ENCODE data around the gene GDF10. TPM values are rescaled to one million over a fixed set of nuclear protein-coding genes. Genes with fewer than 3 reads are reported as not detected.

The GDF10 gene
- total RNA-seq, 1 donor from 2014 or later, result not detected

DNA sequence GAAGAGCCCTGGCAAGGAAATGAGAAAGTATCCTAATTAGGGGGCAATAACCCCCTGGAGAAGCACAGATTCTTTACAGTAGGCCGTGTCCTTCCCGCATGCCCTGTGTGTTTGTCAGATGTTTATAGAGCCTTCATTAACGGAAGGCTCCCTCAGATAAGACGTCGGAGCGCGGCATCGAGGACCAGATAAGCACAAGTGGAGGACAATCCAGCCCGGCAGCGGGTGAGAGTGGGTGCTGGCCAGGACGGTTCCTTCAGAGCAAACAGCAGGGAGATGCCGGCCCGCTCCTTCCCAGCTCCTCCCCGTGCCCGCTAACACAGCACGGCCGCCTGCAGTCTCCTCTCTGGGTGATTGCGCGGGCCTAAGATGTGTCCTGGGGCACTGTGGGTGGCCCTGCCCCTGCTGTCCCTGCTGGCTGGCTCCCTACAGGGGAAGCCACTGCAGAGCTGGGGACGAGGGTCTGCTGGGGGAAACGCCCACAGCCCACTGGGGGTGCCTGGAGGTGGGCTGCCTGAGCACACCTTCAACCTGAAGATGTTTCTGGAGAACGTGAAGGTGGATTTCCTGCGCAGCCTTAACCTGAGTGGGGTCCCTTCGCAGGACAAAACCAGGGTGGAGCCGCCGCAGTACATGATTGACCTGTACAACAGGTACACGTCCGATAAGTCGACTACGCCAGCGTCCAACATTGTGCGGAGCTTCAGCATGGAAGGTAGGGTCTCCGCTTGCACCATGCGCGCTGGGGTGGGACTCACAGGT lies 22.5 kb downstream of the GDF10 start, which contains the start of gene GDF2:
Gene GDF2, plus strand, starts transcription at position 155 of the 762 bp plus-strand sequence. Its CDS starts 215 bp downstream, at position 370.
- TF ChIP-seq, protein P1, sequence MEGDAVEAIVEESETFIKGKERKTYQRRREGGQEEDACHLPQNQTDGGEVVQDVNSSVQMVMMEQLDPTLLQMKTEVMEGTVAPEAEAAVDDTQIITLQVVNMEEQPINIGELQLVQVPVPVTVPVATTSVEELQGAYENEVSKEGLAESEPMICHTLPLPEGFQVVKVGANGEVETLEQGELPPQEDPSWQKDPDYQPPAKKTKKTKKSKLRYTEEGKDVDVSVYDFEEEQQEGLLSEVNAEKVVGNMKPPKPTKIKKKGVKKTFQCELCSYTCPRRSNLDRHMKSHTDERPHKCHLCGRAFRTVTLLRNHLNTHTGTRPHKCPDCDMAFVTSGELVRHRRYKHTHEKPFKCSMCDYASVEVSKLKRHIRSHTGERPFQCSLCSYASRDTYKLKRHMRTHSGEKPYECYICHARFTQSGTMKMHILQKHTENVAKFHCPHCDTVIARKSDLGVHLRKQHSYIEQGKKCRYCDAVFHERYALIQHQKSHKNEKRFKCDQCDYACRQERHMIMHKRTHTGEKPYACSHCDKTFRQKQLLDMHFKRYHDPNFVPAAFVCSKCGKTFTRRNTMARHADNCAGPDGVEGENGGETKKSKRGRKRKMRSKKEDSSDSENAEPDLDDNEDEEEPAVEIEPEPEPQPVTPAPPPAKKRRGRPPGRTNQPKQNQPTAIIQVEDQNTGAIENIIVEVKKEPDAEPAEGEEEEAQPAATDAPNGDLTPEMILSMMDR (IDR thresholded peaks at IDR 0.05; ENCODE audit: insufficient read depth, low read length, severe bottlenecking), result no peak
- no peak for FAIRE-seq
- H3K4me3 ChIP-seq (ENCODE audit: low read depth, low read length), result no peak within 1 kb of the TSS
- H3K27me3 ChIP-seq (ENCODE audit: control insufficient read depth, insufficient read depth, low read length), result peaks cover 3% of the 10 kb centered on the region
- H3K36me3 ChIP-seq (ENCODE audit: control insufficient read depth, insufficient read depth, low read length), result no peaks in the 10 kb centered on the region
- no peak for DNase-seq (ENCODE audit: low read depth)

DNA sequence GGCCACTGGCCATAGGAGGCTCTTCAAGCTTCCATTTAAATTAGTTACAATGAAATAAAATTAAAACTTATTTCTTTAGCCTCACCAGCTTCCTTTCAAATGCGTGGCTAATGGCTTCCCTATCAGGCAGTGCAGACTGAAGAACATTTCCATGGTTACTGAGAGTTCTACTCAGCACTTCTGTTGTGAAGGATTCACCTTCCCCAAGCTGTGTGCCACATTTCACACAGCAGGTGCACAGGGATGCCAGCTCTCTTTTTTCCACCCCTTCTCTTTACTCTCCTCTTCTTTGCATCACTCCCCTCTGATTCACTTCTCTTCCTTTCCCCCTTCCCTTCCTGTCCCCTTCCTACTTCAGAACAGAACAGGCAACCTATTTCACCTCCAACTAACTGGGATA lies 23.1 kb downstream of the GDF10 start:
- Histone ChIP-seq H3K27me3 (ENCODE audit: control insufficient read depth, insufficient read depth, low read length) (peaks cover 3% of the 10 kb centered on the region), H3K4me3 (ENCODE audit: low read depth, low read length) (no peak overlapping the region), H3K36me3 (ENCODE audit: control insufficient read depth, insufficient read depth, low read length) (no peaks in the 10 kb centered on the region)
- DNase-seq (ENCODE audit: low read depth) (no peak), FAIRE-seq (no peak)
- TF ChIP-seq, protein P1 (IDR thresholded peaks at IDR 0.05; ENCODE audit: insufficient read depth, low read length, severe bottlenecking), result no peak

DNA sequence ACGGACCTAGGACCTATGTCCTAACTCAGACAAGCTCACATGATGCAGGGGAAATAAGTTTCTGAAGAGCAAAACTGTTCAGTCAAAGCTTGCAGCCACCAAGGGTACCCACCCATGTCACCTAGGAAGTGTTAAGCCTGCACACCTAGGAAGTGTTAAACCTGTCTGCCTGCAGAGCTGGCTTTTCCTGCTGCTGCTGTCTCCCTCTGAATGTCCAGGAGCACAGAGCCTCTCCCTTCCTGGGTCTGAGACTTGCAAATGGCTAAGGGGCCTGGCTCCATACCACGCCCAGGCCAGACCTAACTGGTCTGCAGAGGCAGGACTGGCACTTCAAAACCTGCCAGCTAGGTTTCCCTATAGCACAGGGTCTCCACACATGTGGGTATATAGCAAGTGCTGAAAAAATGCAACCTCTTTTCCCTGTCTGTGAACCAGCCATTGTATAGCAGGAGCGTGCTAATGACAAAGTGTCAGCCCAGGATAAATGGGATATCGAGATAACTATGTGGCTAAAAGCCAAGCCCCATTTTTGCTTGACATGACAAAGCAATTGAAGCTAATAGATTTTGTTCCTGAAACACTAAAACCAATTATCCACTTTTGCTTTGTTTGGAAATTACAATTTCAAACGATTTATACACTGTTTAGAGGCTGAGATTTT lies 23.8 kb downstream of the GDF10 start:
- TF ChIP-seq, protein P1 (IDR thresholded peaks at IDR 0.05; ENCODE audit: insufficient read depth, low read length, severe bottlenecking), result no peak
- FAIRE-seq, result no peak
- H3K27me3 ChIP-seq (ENCODE audit: control insufficient read depth, insufficient read depth, low read length), result peaks cover 3% of the 10 kb centered on the region
- no peaks in the 10 kb centered on the region for H3K36me3 ChIP-seq (ENCODE audit: control insufficient read depth, insufficient read depth, low read length)
- no peak overlapping the region for H3K4me3 ChIP-seq (ENCODE audit: low read depth, low read length)
- DNase-seq (ENCODE audit: low read depth), result no peak

DNA sequence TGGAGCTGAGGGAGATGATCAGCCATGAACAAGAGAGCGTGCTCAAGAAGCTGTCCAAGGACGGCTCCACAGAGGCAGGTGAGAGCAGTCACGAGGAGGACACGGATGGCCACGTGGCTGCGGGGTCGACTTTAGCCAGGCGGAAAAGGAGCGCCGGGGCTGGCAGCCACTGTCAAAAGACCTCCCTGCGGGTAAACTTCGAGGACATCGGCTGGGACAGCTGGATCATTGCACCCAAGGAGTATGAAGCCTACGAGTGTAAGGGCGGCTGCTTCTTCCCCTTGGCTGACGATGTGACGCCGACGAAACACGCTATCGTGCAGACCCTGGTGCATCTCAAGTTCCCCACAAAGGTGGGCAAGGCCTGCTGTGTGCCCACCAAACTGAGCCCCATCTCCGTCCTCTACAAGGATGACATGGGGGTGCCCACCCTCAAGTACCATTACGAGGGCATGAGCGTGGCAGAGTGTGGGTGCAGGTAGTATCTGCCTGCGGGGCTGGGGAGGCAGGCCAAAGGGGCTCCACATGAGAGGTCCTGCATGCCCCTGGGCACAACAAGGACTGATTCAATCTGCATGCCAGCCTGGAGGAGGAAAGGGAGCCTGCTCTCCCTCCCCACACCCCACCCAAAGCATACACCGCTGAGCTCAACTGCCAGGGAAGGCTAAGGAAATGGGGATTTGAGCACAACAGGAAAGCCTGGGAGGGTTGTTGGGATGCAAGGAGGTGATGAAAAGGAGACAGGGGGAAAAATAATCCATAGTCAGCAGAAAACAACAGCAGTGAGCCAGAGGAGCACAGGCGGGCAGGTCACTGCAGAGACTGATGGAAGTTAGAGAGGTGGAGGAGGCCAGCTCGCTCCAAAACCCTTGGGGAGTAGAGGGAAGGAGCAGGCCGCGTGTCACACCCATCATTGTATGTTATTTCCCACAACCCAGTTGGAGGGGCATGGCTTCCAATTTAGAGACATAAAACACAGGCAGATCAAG lies 25.6 kb downstream of the GDF10 start:
- no peak overlapping the region for H3K4me3 ChIP-seq (ENCODE audit: low read depth, low read length)
- TF ChIP-seq, protein P1 (IDR thresholded peaks at IDR 0.05; ENCODE audit: insufficient read depth, low read length, severe bottlenecking), result no peak
- DNase-seq (ENCODE audit: low read depth) (no peak), FAIRE-seq (no peak)
- peaks cover 3% of the 10 kb centered on the region for H3K27me3 ChIP-seq (ENCODE audit: control insufficient read depth, insufficient read depth, low read length)
- no peaks in the 10 kb centered on the region for H3K36me3 ChIP-seq (ENCODE audit: control insufficient read depth, insufficient read depth, low read length)

DNA sequence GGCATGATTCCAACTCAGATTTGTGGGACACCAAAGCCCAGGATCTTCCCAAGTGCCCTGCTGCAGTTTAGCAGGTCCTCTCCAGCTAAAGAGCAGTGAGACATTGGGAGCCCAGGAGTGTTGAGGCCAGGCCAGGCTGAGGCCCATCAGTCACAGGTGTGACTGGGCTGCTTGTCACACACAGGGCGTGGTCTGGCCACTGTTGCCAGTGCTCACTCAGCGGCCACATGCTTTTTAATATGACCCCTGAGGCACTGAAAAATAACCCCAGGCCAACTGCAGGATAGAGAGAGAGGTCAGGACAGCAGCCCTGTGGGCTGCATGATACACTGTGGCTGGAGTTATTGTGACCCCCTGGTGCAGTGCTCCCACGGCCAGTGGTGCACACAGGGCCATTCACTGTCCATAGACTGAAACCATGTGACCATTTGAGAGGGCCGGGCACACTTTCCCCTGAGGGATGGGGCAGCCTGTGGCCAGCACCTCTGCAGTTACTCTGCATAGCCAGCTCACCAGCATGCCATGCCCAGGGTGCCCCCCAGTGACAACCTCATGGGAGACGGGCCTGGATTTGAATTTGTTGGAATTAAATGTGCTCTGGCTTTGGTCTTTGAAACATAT lies 26.4 kb downstream of the GDF10 start:
- FAIRE-seq (no peak), DNase-seq (ENCODE audit: low read depth) (no peak)
- Histone ChIP-seq H3K4me3 (ENCODE audit: low read depth, low read length) (no peak overlapping the region), H3K36me3 (ENCODE audit: control insufficient read depth, insufficient read depth, low read length) (no peaks in the 10 kb centered on the region), H3K27me3 (ENCODE audit: control insufficient read depth, insufficient read depth, low read length) (no peaks in the 10 kb centered on the region)
- TF ChIP-seq, protein P1 (IDR thresholded peaks at IDR 0.05; ENCODE audit: insufficient read depth, low read length, severe bottlenecking), result no peak
